ENCODE data around the gene ANKRD6.

- no peak for TF ChIP-seq ZNF121 (CRISPR knock-in tag; IDR thresholded peaks at IDR 0.05)
- no peak for TF ChIP-seq CTCF (IDR thresholded peaks at IDR 0.05)
- TF ChIP-seq SP1 (CRISPR knock-in tag; conservative IDR thresholded peaks at IDR 0.05) = no peak
- TF ChIP-seq ZNF232 (CRISPR knock-in tag; IDR thresholded peaks at IDR 0.05) = no peak
- no peak for TF ChIP-seq OVOL2 (CRISPR knock-in tag; IDR thresholded peaks at IDR 0.05; ENCODE audit: borderline replicate concordance)
- no peak for TF ChIP-seq FOXJ3 (CRISPR knock-in tag; IDR thresholded peaks at IDR 0.05; ENCODE audit: borderline replicate concordance)
- TF ChIP-seq GRHL2 (CRISPR knock-in tag; IDR thresholded peaks at IDR 0.05; ENCODE audit: insufficient replicate concordance, severe bottlenecking) = no peak
- TF ChIP-seq PRRX2 (CRISPR knock-in tag; IDR thresholded peaks at IDR 0.05) = no peak
Observed at GRCh38 chr6:89400050-89400449, 32.9 kb upstream of the ANKRD6 start.
